GM10248 (cell line): ENCODE results near the gene MRPS5.

Source experiments
- CTCF ChIA-PET: fragments of 300-600 bp; sonication (Branson Sonifier 250); formaldehyde crosslinking; extraction: SDS; loops from one replicate; lab custom pipeline; 2021; ENCODE audit warnings: antibody characterized with exemption; lab: Yijun Ruan, JAX
- POLR2A ChIA-PET: fragments of 350-650 bp; sonication (Branson Sonifier 250); formaldehyde crosslinking; extraction: SDS; loops from one replicate; lab custom pipeline; 2020; ENCODE audit warnings: antibody characterized with exemption; lab: Yijun Ruan, JAX
- DNase-seq: peaks from one replicate; pipeline ENCODE4 v3.0.0; 2012; ENCODE audit errors: extremely low spot score
- CTCF ChIP-seq: IDR thresholded peaks from 2 replicates; pipeline ENCODE4 v1.5.1; 2012; ENCODE audit warnings: mild to moderate bottlenecking, low read depth; ENCODE audit errors: extremely low read depth, missing control alignments, control extremely low read depth

Gene MRPS5

GRCh38 chr2:95121093-95121406 is 558 bp downstream of the MRPS5 start:
- POLR2A ChIA-PET, result no interaction called here
- CTCF ChIA-PET, result interaction anchor here (1.4 to 4.0 kb wide), 7 partner anchors 31 to 246 kb away, joined by 3 to 23 read pairs (median 5); partner anchors contain the start of gene ZNF2
- peak; percentile 18 for DNase-seq
- TF ChIP-seq CTCF, result no peak

- TF ChIP-seq CTCF, result peak; percentile 87
- DNase-seq, result peak; percentile 78
- POLR2A ChIA-PET, result interaction anchor here (0.7 kb wide), 2 partner anchors 80 to 125 kb away, joined by 5 to 7 read pairs; no protein-coding TSS in a partner anchor
- CTCF ChIA-PET, result interaction anchor here (0.6 to 6.0 kb wide), 28 partner anchors 8 to 242 kb away, joined by 3 to 55 read pairs (median 4); partner anchors contain the start of gene ZNF2
These were observed 6.2 kb downstream of the MRPS5 start for GRCh38 chr2:95115418-95115817.

GRCh38 chr2:95113464-95113863 is 8.1 kb downstream of the MRPS5 start:
- TF ChIP-seq CTCF, result no peak
- CTCF ChIA-PET, result interaction anchor here (1.4 to 6.0 kb wide), 5 partner anchors 8 to 127 kb away, joined by 3 to 55 read pairs (median 17); no protein-coding TSS in a partner anchor
- POLR2A ChIA-PET, result no interaction called here
- no peak for DNase-seq

GRCh38 chr2:95110395-95110794 is 11.2 kb downstream of the MRPS5 start:
- CTCF ChIA-PET, result interaction anchor here (1.5 kb wide), 3 partner anchors 30 to 88 kb away, joined by 3 to 7 read pairs (median 3); no protein-coding TSS in a partner anchor
- POLR2A ChIA-PET, result no interaction called here
- no peak for TF ChIP-seq CTCF
- no peak for DNase-seq

- ChIA-PET CTCF (interaction anchor here (1.5 kb wide), 1 partner anchor 87 kb away, joined by 3 read pairs; no protein-coding TSS in a partner anchor), POLR2A (no interaction called here)
- DNase-seq, result no peak
- no peak for TF ChIP-seq CTCF
These were observed 12.3 kb downstream of the MRPS5 start for GRCh38 chr2:95109260-95109659.

- DNase-seq, result no peak
- ChIA-PET POLR2A (no interaction called here), CTCF (interaction anchor here (1.1 to 2.1 kb wide), 6 partner anchors 9 to 83 kb away, joined by 3 to 17 read pairs (median 6); no protein-coding TSS in a partner anchor)
- no peak for TF ChIP-seq CTCF
These were observed 15.5 kb downstream of the MRPS5 start for GRCh38 chr2:95106081-95106480.
